B cell (primary cell): ENCODE results near the gene CAB39L. TPM values are rescaled to one million over a fixed set of nuclear protein-coding genes. Genes with fewer than 3 reads are reported as not detected.

Source experiments
- ATAC-seq: fragments of 200-7000 bp; cut with Tn5 transposase; one replicate; pipeline ENCODE4 v1.10.0; 2021; ENCODE audit warnings: low read depth, mild to moderate bottlenecking, moderate number of reproducible peaks, moderate library complexity
- CTCF ChIA-PET: fragments of 350-600 bp; sonication (Branson Sonifier 250); formaldehyde crosslinking; loops from one replicate; lab custom pipeline; 2021; ENCODE audit warnings: antibody characterized with exemption, inconsistent platforms; lab: Charles Lee
- POLR2A ChIA-PET: fragments of 350-600 bp; sonication (Branson Sonifier 250); formaldehyde crosslinking; loops from one replicate; lab custom pipeline; 2021; ENCODE audit warnings: antibody characterized with exemption; lab: Charles Lee
- DNase-seq: peaks from one replicate; pipeline ENCODE4 v3.0.0; 2013
- H2AFZ ChIP-seq: 2 replicates; pipeline ENCODE4 v1.6.1; 2012; ENCODE audit warnings: mild to moderate bottlenecking, low read depth, low read length; ENCODE audit not compliant: insufficient read depth, poor library complexity, severe bottlenecking
- H3K27ac ChIP-seq, 2 donors: 1 replicate in 1 of 2; 2 replicates in 1 of 2; pipeline ENCODE4 v1.5.1; 2012 to 2013; ENCODE audit warnings: low read length in 2 of 2, mild to moderate bottlenecking in 2 of 2, moderate library complexity in 1 of 2
- H3K27me3 ChIP-seq, 4 experiments: fragments of 200-600 bp in 1 of 4; sonication (generic) in 1 of 4; replicated peaks in 1 of 4; 1 replicate in 2 of 4; 2 replicates in 2 of 4; pipeline versions ENCODE4 v1.6.1 to v1.7.0; 2013 to 2016; ENCODE audit warnings: low read length in 3 of 4, mild to moderate bottlenecking in 2 of 4, mixed read lengths in 1 of 4, moderate library complexity in 1 of 4; ENCODE audit not compliant: insufficient read depth in 4 of 4, control insufficient read depth in 3 of 4; ENCODE audit errors: control extremely low read depth in 1 of 4
- H3K36me3 ChIP-seq, 2 experiments: replicated peaks in 1 of 2; 1 replicate in 1 of 2; 2 replicates in 1 of 2; pipeline versions ENCODE4 v1.6.1 to v1.7.1; 2013; ENCODE audit warnings: low read length in 1 of 2; ENCODE audit not compliant: insufficient read depth in 2 of 2, control insufficient read depth in 1 of 2; ENCODE audit errors: control extremely low read depth in 1 of 2, extremely low read depth in 1 of 2
- H3K4me1 ChIP-seq, 2 donors: fragments of 200-600 bp in 1 of 2; sonication (generic) in 1 of 2; 1 replicate in 1 of 2; 2 replicates in 1 of 2; pipeline versions ENCODE4 v1.5.1 to v1.6.1; 2013 to 2017; ENCODE audit warnings: low read length in 2 of 2; ENCODE audit not compliant: control insufficient read depth in 2 of 2, insufficient read depth in 2 of 2
- H3K4me2 ChIP-seq: replicated peaks from 2 replicates; pipeline ENCODE3; 2012; ENCODE audit warnings: mild to moderate bottlenecking, low read depth, low read length; ENCODE audit not compliant: poor library complexity, severe bottlenecking
- H3K4me3 ChIP-seq, 5 experiments: fragments of 200-600 bp in 1 of 5; sonication (generic) in 1 of 5; 1 replicate in 3 of 5; 2 replicates in 2 of 5; pipeline versions ENCODE4 v1.5.1 to v1.7.0; 2011 to 2016; ENCODE audit warnings: low read length in 4 of 5, mild to moderate bottlenecking in 4 of 5, low read depth in 2 of 5, control low read depth in 1 of 5, moderate library complexity in 1 of 5; ENCODE audit not compliant: insufficient read depth in 1 of 5; ENCODE audit errors: control extremely low read depth in 1 of 5, extremely low read depth in 1 of 5
- H3K79me2 ChIP-seq: fragments of 200-600 bp; sonication (generic); one replicate; pipeline ENCODE4 v1.6.0; 2016; ENCODE audit warnings: low read length; ENCODE audit not compliant: control insufficient read depth, insufficient read depth
- H3K9ac ChIP-seq: fragments of 200-600 bp; sonication (generic); 2 replicates; pipeline ENCODE4 v1.6.1; 2017; ENCODE audit warnings: mild to moderate bottlenecking, low read length, moderate library complexity
- H3K9me3 ChIP-seq, 3 donors: one replicate each; pipeline versions ENCODE4 v1.6.1 to v1.7.1; 2013; ENCODE audit warnings: low read length in 2 of 3; ENCODE audit not compliant: control insufficient read depth in 2 of 3, insufficient read depth in 1 of 3; ENCODE audit errors: control extremely low read depth in 1 of 3
- H4K20me1 ChIP-seq: 2 replicates; pipeline ENCODE4 v1.6.0; 2012; ENCODE audit warnings: mild to moderate bottlenecking, low read length; ENCODE audit not compliant: insufficient read depth, control insufficient read depth, poor library complexity, severe bottlenecking
- H3K27ac Mint-ChIP-seq: one replicate; pipeline ENCODE4 v1.8.0; 2021; ENCODE audit warnings: mixed read lengths
- H3K27me3 Mint-ChIP-seq: one replicate; pipeline ENCODE4 v1.8.0; 2021; ENCODE audit warnings: mixed read lengths
- H3K4me1 Mint-ChIP-seq: one replicate; pipeline ENCODE4 v1.8.0; 2021; ENCODE audit warnings: mixed read lengths
- H3K4me3 Mint-ChIP-seq: one replicate; pipeline ENCODE4 v1.8.0; 2021; ENCODE audit warnings: mixed read lengths
- H3K9me3 Mint-ChIP-seq: one replicate; pipeline ENCODE4 v1.8.0; 2022; ENCODE audit warnings: mixed read lengths; ENCODE audit not compliant: insufficient read depth
- CTCF ChIP-seq: fragments of 200-600 bp; IDR thresholded peaks from one replicate; pipeline ENCODE4 v1.8.0; 2022; ENCODE audit warnings: antibody characterized with exemption, mild to moderate bottlenecking
- EZH2 ChIP-seq: IDR thresholded peaks from 2 replicates; pipeline ENCODE4 v1.6.1; 2012; ENCODE audit warnings: borderline replicate concordance, low read depth, mild to moderate bottlenecking, moderate library complexity, low read length; ENCODE audit not compliant: insufficient read depth, poor library complexity, severe bottlenecking
- WGBS: methylation state at CpG from one replicate; pipeline ENCODE4 v1.1.5; 2013; ENCODE audit warnings: missing lambda C conversion rate; ENCODE audit not compliant: insufficient coverage; 5-methylcytosine and 5-hydroxymethylcytosine counted together
- intact Hi-C: fragments of 100-400 bp; cut with micrococcal nuclease; formaldehyde crosslinking; loops from one replicate; pipeline ENCODE4 v1.10.0; 2022
- polyA plus RNA-seq: library from polyadenylated mRNA; depleted of rRNA; stranded (reverse); fragments of >200 nt; gene quantifications from 2 replicates; pipeline ENCODE4 v1.2.3, GENCODE V29; 2012
- total RNA-seq, 2 donors: library from RNA; stranded (reverse); fragments of 120-200 nt in 1 of 2; gene quantifications; 1 replicate in 1 of 2; 2 replicates in 1 of 2; pipeline versions ENCODE4 v1.2.3 to v1.2.4, GENCODE V29; 2013 to 2022

CAB39L gene
- total and polyA plus RNA-seq, 2 donors (not counting 1 experiment from before 2014, with no cell fraction given): 1.5 to 9.6 TPM

- Histone ChIP-seq H3K4me1 (peaks cover 0 to 3% of the 10 kb centered on the region in 2 donors), H3K27me3 (no peaks in the 10 kb centered on the region), H3K4me3 (no peak overlapping the region), H3K27ac (no peak overlapping the region), H4K20me1 (no peaks in the 10 kb centered on the region), H3K4me2 (no peak overlapping the region), H3K9ac (no peak overlapping the region), H2AFZ (no peak overlapping the region), H3K36me3 (peaks cover 0 to 2% of the 10 kb centered on the region in 2 experiments), H3K79me2 (no peaks in the 10 kb centered on the region), H3K9me3 (peaks cover 4 to 13% (median 9%) of the 10 kb centered on the region in 3 donors)
- POLR2A ChIA-PET: no interaction called here
- no peak overlapping the region for H3K4me3 Mint-ChIP-seq
- no peak overlapping the region for H3K27ac Mint-ChIP-seq
- peaks cover 8% of the 10 kb centered on the region for H3K4me1 Mint-ChIP-seq
- intact Hi-C loops: loop anchor here (10.0 kb wide), 1 partner anchor 90 kb away; no protein-coding TSS in a partner anchor
- H3K27me3 Mint-ChIP-seq: no peaks in the 10 kb centered on the region
- DNase-seq (no peak), ATAC-seq (no peak)
- no peak for TF ChIP-seq CTCF
- TF ChIP-seq EZH2: no peak
- peaks cover 6% of the 10 kb centered on the region for H3K9me3 Mint-ChIP-seq
- CTCF ChIA-PET: no interaction called here
- no CpG with 5 or more reads among the region's 1 CpG for WGBS
Observed at GRCh38 chr13:49404703-49405020, 39.2 kb downstream of the CAB39L start.

- Histone ChIP-seq H2AFZ (no peak overlapping the region), H3K4me2 (no peak overlapping the region), H3K9me3 (peaks cover 4 to 13% (median 9%) of the 10 kb centered on the region in 3 donors), H3K36me3 (peaks cover 0 to 2% of the 10 kb centered on the region in 2 experiments), H3K9ac (no peak overlapping the region), H4K20me1 (no peaks in the 10 kb centered on the region), H3K27me3 (no peaks in the 10 kb centered on the region), H3K27ac (no peak overlapping the region), H3K4me3 (no peak overlapping the region), H3K4me1 (peaks cover 0 to 3% of the 10 kb centered on the region in 2 donors), H3K79me2 (no peaks in the 10 kb centered on the region)
- 100% methylated on average over 4 of the region's 7 CpGs for WGBS
- ATAC-seq (no peak), DNase-seq (no peak)
- intact Hi-C loops: loop anchor here (10.0 kb wide), 1 partner anchor 89 kb away; no protein-coding TSS in a partner anchor
- Mint-ChIP-seq H3K9me3 (peaks cover 6% of the 10 kb centered on the region), H3K4me3 (no peak overlapping the region), H3K4me1 (peaks cover 8% of the 10 kb centered on the region), H3K27me3 (no peaks in the 10 kb centered on the region), H3K27ac (no peak overlapping the region)
- CTCF ChIA-PET: no interaction called here
- no peak for TF ChIP-seq CTCF
- TF ChIP-seq EZH2: no peak
- POLR2A ChIA-PET: no interaction called here
Observed at GRCh38 chr13:49403996-49404702, 39.7 kb downstream of the CAB39L start.
